DMS 273 (cell line): ENCODE measurements around the gene CTAGE8.
"Not testable (repeated sequence)": the region's sequence is repeated elsewhere in the genome, so short reads cannot be mapped to it uniquely, and the experiment has no call there.

ENCODE experiments used
- DNase-seq: peaks from one replicate; lab custom pipeline; 2025; ENCODE audit not compliant: unreplicated experiment; lab: John Stamatoyannopoulos, UW

Gene CTAGE8

DNA sequence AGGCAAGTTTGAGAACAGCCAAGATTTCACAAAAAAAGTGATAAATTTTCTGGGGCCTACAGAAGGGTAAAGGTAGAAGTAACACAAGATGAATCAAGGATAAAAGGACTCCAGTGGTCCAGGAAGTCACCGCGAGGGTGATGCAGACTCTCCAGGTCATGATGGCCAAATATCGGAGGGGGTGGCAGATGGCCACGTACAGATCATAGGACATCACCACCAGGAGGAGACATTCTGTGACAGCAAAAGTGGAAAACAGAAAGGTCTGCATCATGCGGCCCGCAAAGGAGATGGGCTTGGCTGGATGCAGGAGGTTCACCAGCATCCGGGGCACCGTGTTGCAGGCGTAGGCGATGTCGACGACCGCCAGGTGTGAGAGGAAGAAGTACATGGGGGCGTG lies 10.0 kb downstream of the CTAGE8 start:
- not testable (repeated sequence) for DNase-seq

DNA sequence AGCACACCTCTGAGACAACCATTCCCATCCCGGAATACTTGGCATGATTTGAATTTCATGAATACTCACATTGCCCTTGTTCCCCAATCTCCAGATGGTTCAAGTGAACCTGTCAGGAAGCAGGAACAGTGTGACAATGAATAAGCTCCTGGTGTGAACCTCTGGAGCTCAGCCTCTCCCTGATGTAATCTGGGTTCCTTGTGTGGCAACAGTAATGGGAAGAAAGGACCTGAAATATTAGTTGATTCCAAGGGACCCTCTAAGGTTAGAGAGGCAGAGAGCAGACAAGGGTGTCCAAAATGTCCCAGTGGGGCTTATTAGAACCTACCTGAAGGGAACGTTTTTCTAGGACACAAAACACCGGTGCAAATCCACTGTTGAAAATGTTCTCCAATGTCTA lies 13.0 kb downstream of the CTAGE8 start:
- no peak for DNase-seq

DNA sequence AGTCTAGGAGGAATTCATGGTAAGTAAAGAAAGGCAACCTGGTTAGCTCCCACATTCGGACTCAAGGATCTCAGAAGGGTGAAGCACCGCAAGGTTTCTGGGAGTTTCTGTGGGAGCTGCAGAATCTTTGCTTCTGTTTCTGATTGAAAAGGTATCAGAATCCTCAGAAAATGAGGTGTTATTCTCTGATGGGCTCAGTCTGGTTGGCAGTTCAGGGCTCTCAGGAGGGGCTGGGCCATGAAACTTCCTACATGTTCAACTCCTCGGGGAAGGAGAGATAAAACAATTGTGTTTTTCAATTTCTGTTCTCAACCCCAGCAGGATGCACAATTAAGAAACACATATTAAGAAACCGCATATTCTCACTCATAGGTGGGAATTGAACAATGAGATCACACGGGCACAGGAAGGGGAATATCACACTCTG lies 13.6 kb downstream of the CTAGE8 start:
- no peak for DNase-seq

DNA sequence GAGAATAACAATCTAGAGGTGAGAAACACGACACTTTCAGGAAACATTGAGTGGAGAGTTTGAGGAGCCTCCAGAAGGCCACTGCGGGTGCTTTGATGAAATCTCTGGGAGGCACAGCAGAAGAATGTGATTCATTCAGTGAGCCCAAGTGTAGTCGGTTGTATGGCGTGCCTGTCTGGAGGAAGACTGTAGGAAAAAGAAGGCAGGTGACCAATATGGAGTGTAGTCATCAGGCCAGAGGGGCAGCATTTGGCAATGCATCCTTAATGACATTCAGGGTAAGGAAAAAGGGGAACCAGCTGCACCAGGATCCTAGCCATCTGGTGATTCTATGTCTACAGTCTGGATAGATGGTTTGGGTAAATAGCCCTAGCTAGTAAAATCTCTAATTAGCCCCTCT lies 16.8 kb downstream of the CTAGE8 start:
- DNase-seq = not testable (repeated sequence)

DNA sequence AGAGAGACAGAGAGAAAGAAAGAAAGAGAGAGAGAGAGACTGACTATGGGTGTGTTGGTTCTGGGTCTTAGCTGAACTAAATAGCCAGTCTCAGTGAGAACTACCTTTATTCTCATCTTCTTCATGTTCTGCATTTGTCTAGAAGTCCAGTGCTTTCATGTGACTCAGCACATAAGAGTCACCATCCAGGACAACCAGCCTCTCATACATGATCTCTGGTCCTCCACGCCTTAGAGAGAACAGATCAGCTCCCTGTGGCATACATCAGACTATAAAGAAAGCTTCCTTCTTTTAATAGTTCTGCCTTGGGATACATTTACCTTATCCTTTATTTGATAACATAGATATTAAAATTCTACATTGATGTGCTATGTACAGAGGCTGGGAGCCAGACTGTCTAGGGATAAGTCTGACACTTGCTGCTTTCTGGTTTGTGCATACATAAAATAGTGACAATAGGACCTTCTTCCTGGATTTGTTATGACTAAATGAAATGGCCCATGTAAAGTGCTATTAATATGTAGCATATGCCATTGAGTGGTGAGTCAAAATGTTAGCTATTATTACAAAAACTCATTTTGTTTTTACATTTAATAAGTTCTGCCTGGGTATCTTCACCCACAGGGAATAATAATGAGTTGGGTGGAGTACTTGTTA lies 21.3 kb downstream of the CTAGE8 start:
- not testable (repeated sequence) for DNase-seq

DNA sequence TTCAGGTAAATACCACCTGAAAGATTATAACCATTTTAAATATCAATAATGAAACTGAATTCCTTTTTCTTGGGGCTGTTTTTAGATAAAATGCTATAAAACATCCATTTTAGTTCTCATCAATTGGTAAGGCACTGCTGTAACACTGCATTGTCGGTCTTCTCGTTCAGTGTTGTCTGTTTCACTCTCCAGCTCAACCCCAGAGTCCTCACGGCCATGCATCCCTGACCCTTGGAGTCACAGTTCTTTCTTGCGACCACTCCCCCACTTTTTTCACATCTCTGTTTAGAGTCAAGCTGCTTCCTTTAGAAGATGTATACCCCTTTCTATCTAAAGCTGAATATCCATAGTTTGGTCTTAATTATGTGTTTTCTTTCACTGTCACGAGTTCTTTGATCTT lies 22.1 kb downstream of the CTAGE8 start:
- DNase-seq = not testable (repeated sequence)

DNA sequence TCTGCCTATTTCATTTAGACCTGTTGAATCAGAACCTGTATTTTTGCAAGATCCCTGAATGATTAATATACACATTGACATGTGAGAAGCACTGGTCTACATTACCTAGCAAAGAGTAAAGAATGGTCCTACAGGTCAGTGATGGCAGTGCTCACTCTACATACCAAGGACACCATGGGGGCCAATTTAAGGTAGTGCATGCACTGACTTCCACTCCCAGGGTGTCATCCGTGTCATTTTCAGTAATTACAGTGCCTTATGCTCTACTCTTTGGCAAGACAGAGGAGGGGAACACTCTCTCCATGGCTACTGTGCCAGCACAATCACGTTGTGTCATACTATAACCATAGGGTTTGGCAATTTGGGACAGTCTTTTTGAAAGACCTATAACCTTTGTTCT lies 23.7 kb downstream of the CTAGE8 start:
- not testable (repeated sequence) for DNase-seq

DNA sequence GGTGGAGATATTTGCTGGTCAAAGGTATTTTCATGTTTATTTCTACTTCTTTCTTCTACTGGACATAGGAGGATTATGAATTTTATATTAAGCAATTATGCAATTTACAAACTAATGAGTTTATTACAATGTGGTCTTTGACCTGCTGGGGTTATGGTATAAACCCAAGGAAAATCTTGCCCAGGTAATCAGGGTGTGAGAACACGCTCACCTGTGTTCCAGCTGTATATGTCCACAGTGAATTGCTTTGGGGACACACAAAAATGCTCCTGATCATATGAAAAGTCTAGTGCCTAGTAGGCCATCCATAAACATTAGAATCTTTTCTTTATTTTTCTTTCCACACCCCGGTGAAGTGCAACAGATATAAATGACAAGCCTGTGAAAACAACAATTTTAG lies 29.7 kb downstream of the CTAGE8 start, which contains the start of gene OR2A42:
Gene OR2A42, minus strand, starts transcription at position 241 of the 400 bp plus-strand sequence. CDS start 6,762 bp downstream, outside the sequence.
- DNase-seq = not testable (repeated sequence)

DNA sequence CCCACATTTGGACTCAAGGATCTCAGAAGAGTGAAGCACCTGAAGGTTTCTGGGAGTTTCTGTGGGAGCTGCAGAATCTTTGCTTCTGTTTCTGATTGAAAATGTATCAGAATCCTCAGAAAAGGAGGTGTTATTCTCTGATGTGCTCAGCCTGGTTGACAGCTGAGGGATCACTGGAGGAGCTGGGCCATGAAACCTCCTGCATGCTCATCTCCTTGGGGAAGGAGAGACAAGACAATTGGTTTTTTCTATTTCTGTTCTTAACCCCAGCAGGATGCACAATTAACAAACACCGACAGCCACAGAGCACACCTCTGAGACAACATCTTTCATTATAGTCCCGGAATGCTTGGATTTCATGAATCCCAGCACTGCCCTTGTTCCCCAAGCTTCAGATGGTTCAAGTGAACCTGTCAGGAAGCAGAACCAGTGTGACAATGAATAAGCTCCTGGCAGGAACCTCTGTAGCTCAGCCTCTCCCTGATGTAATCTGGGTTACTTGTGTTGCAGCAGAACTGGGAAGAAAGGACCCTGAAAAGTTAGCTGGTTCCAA lies 30.5 kb downstream of the CTAGE8 start:
- not testable (repeated sequence) for DNase-seq

DNA sequence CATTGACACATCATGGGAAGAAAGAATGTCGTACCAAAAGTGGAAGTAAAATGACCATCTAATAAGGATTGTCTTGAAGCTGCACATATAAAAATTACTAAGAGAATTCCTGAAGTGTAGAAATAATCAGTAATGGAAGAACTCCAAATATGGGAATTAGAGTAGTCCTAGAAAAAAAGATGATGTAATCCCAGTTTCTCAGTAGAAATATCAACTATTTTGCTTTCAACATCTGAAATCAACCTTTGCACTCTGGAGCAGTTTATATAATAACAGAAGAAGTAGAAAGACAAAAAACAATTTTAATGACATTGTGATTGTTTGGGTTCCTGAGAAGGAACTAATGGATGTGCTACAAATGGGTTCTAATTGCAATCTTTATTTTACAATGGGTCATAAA lies 36.0 kb downstream of the CTAGE8 start:
- DNase-seq = not testable (repeated sequence)

DNA sequence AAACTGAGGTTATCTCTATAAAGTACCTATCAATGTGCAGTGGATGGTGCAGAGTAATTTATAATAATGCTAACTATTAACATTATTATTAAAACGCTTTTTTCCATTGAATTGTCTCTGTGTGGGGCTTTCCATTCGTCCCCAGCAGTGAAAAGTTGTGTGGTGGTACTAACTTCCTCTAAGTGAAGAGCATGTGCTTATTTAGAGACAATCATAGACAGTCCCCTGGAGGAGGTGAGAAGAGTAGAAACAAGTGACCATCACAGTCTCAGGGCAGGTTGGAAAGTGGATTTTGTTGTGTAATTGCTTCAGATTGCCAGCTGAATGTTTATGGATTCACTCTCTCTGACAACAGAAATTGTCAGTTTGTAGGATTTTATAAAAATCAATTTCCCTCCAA lies 38.1 kb downstream of the CTAGE8 start:
- DNase-seq = not testable (repeated sequence)

DNA sequence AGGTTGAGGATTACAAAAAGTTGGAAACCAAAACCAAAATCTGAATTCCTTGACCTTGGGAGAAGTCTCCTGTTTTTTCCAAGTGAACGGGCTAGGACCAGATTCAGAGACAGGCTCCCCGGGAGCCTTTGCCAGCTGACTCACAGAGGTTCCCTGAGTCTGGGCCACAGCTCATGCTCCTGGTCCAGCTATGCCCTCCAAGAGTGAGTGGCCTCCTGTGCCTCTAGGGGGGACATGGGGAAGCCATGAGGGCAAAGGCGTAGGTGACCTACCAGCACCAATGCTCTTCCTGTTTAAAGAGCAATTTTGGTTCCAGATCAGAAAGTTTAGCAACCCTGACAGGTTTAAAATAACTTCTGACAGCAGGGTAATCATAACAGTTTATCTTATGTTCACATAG lies 40.3 kb downstream of the CTAGE8 start:
- not testable (repeated sequence) for DNase-seq

DNA sequence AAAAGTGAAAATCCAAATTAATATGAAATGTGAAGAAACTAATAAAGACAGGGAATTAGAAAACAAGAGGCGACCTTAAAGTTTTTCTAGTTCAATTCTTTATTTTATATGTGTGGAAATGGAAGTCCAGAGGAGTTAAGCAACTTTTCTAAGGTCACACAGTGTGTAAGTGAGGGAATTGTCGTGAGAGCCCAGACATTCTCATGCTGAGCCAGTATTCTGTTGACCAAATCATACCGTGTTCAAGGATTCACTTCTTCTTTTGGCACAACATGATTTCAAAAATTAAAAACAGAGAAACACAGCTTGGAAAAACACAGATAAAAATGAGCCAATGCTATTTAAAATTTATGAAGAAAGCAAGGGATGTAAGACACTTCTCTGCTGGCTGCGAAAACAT lies 42.2 kb downstream of the CTAGE8 start:
- not testable (repeated sequence) for DNase-seq

DNA sequence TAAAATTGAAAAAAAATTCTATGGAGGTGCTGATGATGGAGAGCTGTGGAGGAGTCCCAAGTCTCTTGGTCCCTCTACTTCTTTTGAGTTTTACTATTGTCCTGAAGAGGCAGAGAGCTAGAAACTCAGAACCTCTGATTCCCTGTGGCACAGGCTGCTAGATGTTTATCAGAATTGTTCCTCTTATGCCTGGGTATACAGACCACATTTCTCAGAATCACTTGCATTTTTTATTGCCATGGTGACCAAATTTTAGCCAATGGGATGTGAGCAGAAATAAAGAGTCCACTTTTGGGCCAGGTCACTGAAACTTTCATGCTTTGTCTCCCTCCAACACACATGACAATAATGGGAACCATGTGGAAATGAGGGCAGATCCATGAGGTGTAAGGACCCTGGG lies 45.4 kb downstream of the CTAGE8 start:
- not testable (repeated sequence) for DNase-seq

DNA sequence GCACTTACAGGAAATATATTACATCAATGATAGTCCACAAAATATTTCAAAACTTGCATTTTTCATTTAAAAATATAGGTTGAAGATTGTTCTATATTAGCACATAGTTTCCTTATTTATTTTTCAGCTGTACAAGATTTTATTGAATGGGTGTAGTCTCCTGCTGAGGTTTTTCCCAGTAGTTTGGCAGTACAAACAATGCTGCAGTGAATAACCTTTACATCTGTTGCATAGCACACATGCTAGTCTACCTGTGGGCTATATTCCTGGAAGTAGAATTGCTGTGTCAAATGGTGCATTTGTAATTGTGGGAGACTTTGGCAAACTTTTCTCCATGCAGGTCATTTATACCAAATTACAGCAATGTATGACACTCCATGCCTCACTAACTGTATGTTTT lies 48.6 kb downstream of the CTAGE8 start:
- DNase-seq = not testable (repeated sequence)

DNA sequence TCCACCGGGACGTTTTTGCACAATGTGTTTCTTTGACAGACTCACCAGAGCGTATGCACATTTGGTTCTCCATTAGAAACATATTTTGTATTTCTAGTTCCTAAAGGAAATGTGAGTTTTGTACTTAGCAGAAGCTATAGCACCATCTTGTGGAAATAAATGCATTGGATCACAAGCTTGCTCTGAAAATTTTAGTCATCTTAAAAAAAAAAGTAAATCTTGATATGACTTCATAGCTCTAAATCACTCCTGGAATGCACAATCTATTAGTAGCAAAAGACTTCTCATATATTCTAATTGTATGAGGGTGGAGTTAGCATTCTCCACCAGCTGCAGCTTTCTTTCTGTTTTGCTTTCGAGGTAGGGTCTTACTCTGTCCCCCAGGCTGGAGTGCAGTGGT lies 49.9 kb downstream of the CTAGE8 start:
- not testable (repeated sequence) for DNase-seq

DNA sequence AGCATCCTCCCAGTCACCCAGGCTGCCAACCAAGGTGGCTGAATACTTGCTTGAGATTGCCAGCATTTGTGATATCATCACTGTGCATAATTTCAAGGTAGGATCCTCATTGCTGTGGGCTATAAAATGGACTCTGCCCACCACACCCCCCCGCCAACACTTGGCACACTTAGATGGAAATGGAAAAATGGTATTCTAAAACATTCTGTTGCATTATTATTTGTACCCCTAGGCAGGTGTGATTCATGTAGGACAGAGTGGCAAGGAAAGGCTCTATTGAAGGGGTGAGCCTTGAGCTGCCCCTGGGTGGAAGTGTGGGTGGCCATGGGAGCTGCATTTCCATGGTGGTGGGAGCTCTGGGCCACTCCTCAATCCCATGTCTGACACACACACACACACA lies 50.5 kb downstream of the CTAGE8 start:
- DNase-seq = not testable (repeated sequence)

DNA sequence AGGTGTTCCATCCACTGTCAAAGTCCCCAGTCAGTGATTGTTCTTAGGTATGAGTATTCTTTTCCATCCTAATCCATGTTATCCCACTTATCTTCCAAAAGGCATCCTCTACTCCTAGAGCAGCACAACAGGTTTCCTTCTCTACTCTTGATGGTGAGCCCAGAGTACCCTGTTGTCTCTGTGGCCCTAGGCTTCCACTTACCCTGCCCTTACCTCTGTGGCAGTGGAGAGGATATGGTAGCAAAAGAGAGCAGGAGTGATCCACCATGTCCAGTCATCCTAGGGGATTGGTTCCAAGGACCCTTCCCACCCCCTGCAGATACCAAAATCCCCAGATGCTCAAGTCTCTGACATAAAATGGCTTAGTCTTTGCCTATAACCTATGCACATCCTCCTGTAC lies 51.9 kb downstream of the CTAGE8 start:
- DNase-seq = not testable (repeated sequence)
